UCSD-AML1 (cell line): ENCODE data around the gene PPID.
A peak's percentile ranks its signal among the peaks of the same experiment; 100 is the strongest.

Experiments used
- DNase-seq: peaks from one replicate; lab custom pipeline; 2025; ENCODE audit not compliant: unreplicated experiment; lab: John Stamatoyannopoulos, UW

PPID gene

DNA sequence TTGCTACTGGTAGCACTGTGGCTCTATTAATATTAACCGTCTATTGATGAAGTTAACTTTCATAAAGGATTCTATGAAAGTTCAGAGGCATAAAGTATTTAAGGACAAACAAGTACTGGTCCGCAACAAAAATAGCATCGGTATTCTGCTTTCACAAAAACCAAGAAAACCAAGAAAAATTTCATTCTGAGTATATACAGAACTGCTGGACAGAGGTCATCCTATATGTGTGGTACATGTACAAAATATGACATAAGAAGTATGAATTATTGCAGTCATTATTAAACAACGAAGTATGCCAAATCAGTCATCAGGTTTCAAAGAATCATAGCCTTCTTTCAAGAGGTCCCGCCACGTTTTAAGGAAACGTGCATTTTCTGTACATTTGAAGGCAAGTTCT is 53.9 kb downstream of the PPID start:
- no peak for DNase-seq

DNA sequence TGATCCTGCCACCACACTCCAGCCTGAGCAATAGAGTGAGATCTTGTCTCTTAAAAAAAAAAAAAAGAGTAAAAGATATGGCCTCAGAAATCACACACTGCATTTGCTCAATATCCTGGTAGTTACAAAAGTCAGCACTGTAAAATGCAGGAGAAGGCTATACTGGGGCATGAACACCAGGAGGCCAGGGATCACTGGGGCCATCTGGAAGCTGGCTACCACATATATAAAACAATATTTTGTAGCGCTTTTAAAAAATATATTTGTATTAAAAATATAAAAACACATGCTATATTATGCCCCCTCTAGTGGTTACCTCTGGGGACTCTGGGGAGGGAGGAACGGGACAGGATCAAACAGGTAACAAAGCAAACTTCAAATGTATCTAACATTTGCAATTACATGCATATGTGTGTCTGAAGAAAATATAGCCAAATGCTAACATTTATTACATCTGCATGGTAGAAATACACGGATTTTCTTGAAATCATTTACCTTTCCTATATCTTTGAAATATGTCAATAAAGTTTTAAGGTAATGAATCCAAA is 55.5 kb downstream of the PPID start:
- DNase-seq: peak; percentile 24

DNA sequence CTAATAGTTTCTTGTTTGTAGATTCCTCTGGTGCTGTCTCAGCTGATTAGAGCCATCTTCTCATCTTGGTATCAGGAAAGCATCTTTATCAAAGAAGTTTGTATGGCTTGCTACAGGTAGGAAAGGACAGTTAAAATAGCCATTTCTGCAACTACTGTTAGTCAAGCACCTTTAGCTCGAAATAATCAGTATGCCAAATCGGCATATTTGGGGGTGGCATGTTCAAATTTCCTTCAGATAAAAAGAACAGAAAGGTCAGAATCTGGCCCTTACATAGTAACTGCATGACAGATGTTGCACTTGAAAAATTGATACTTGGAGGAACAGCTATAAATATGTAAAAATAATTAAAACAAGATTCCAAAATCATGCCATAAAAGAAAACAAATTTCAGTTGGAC is 56.3 kb downstream of the PPID start:
- DNase-seq: no peak

DNA sequence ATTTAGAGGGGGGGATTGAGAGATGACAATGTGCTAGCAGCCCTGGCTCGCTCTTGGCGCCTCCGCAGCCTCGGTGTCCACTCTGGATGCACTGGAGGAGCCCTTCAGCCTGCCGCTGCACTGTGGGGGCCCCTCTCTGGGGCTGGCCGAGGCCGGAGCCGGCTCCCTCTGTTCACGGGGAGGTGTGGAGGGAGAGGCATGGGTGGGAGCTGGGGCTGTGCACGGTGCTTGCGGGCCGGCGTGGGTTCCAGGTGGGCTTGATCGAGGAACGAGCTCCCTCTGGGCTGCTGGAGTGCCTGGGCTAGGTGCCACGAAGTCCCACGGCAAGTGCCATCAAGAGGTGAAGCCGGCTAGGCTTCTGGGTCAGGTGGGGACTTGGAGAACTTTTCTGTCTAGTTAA is 58.4 kb downstream of the PPID start:
- no peak for DNase-seq

DNA sequence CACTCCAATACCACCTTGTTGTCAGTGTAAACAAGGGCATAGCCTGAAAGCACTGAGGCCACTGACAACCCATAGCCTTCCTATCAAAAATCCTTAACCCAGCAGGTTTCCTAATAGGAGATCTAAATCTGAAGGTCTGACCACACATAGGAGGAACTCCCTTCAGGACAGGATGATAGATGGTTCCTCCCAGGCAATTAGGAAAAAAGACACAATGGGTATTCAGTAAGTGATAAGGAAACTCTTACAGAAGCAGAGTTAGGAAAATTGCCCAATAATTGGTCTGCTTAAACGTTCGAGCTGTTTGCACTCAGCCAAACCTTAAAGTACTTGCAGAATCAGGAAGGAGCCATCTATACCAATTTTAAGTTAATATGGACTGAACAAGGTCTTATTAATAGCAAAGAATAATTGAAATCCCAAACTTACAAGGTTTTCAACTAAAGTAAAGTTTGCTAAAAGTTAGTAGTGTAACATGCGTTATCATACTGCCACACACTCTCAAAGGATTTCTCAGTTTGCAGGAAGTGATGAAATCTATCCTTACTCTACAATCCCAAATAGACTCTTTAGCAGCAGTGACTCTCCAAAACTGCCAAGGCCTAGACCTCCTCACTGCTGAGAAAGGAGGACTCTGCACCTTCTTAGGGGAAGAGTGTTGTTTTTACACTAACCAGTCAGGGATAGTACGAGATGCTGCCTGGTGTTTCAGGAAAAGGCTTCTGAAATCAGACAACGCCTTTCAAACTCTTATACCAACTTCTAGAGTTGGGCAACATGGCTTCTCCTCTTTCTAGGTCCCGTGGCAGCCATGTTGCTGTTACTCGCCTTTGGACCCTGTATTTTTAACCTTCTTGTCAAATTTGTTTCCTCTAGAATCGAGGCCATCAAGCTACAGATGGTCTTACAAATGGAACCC is 59.2 kb downstream of the PPID start:
- DNase-seq: peak; percentile 11

DNA sequence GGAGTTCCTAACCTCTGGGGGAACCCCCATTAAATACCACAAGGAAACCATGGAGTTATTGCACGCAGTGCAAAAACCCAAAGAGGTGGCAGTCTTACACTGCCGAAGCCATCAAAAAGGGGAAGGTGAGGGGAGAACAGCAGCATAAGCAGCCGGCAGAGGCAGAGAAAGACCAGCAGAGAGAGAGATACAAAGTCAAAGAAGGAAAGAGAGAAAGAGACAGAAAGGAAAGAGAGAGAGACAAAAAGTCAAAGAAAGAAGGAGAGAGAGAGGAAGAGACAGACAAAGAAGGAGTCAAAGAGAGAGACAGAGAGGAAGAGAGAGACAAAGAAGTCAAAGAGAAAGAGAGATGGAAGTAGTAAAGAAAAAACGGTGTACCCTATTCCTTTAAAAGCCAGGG is 59.9 kb downstream of the PPID start:
- DNase-seq: peak; percentile 37
